Stimulated activated CD4-positive, alpha-beta T cell treated with anti-CD3 and anti-CD28 coated beads, Interleukin-4, amount 100 ng/mL, for 1 hour (primary cell): ENCODE results near the gene KIF20B.
"Not testable (repeated sequence)": the region's sequence is repeated elsewhere in the genome, so short reads cannot be mapped to it uniquely, and the experiment has no call there.

ENCODE experiments used
- DNase-seq: peaks from one replicate; pipeline ENCODE4 v3.0.0-alpha.2; 2020

KIF20B gene

DNA sequence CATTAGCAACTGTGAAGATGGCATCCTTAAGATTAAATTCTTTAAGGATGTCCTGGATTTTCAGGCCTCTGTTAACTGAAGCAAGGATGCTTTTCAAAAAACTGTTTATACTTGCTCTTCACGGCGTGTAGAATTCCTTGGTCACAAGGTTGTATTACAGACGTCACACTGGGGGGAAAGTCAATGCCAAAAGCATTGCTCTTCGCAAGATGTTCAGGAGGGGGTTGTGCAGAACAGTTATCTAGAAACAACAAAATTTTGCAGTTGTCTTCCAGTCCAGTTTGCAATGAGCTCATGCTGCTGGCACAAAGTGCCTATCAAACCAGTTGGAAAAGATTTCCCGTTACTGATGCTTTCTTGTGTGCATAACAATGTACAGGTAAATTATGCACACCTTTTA is 8.2 kb upstream of the KIF20B start:
- no peak for DNase-seq

GRCh38 chr10:89695307-89695706 is 6.1 kb upstream of the KIF20B start:
- DNase-seq: no peak

GRCh38 chr10:89697946-89698345 is 3.4 kb upstream of the KIF20B start:
- no peak for DNase-seq

GRCh38 chr10:89699581-89700064 is 1.8 kb upstream of the KIF20B start:
- no peak for DNase-seq

GRCh38 chr10:89700923-89701241 is 508 bp upstream of the KIF20B start:
- no peak for DNase-seq

DNA sequence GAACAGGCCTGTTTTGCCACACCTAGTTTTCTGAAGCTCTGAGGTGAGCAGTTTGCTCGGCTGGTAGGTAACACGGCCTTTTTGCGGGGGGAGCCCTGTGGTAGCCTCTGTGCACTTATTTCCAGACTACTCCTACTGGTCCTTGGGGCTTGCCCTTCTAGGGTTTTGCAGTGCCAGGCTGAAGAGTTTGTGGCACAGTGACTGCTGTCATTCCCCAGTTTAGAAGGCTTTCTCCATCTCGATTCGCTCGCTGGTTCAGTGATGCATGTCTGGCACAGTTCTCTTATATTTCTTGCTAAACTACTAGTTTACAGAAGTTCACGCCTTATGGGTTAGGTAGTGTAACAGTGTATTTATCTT is 711 bp downstream of the KIF20B start:
- DNase-seq: no peak

DNA sequence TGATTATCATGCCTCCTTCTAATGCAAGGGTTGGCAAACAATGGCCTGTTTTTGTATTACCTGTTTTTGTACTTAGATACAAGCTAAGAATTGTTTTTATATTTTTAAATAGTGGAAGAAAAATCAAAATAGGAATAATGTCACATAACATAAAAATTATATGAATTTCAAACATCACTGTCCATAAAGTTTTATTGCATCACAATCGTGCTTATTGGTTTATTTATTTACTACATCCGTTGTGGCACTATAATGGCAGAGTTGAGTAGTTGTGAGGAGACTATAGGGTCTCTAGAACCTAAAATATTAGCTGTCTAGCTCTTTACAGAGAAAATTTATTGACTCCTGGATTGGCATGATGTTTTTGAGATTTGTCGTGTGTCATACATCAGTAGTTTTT is 4.1 kb downstream of the KIF20B start:
- DNase-seq: no peak

DNA sequence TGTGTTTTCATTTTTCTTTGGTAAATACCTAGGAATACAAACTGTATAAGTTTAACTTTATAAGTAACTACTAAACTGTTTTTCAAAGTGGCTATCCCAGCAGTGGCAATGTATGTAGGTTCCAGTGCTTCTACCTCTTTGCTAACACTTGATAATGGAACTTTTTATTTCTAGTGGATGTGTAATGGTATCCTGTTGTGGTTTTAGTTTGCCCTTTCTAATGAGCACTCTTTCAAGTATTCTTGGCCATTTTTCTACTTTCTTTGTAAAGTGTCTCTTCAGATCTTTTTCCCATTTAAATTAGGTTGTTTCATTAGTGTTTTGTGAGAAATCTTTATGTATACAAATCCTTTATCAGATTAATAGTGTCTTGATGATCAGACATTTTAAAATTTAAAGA is 4.6 kb downstream of the KIF20B start:
- DNase-seq: no peak

GRCh38 chr10:89707372-89707771 is 6.0 kb downstream of the KIF20B start:
- no peak for DNase-seq

- no peak for DNase-seq
Observed at GRCh38 chr10:89710753-89711152, 9.4 kb downstream of the KIF20B start.

GRCh38 chr10:89734616-89735015 is 33.2 kb downstream of the KIF20B start:
- no peak for DNase-seq

DNA sequence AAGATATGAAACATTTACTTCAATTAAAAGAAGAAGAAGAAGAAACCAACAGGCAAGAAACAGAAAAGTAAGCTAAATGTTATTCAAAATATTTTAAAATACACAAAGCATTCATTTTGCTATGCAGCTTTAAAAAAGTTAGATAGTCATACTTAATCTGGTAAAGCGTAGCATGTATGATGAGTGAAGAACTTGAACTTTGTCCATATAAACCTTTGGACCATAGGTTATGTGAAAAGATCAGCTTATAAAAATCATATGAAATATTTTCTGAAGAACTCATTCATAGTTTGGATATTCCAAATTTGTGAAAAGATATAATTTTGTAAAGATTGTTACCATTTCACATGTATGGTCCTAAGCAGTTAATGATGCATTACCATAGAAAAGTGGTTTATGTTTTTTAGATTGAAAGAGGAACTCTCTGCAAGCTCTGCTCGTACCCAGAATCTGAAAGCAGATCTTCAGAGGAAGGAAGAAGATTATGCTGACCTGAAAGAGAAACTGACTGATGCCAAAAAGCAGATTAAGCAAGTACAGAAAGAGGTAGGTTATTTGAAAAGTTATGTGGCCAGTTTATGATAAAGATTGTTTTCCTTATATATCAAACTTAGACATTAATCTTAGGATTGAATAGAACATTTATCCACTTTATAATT is 37.3 kb downstream of the KIF20B start:
- DNase-seq: no peak

DNA sequence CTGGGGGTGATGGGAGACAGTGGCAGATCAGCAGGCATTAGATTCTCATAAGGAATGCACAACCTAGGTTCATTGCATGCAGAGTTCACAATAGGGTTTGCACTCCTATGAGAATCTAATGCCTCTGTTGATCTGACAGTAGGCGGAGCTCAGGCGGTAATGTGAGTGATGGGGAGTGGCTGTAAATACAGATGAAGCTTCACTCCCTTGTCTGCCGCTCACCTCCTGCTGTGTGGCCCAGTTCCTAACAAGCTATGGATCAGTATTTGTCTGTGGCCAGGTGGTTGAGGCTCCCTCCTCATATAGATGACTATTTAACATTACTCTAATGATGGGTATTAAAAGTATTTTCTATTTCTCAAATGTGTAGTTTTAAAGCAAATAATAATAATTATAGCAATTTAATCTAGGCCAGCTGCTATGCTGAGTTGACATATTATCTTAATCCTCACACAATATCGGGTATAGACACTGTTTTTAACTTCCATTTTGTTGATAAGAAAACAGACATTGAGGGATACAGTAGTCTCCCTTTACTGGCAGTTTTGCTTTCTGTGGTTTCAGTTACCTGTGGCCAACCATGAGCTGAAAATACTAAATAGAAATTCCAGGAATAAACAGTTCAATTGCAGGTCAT is 39.9 kb downstream of the KIF20B start:
- no peak for DNase-seq

- DNase-seq: no peak
Observed at GRCh38 chr10:89744026-89744425, 42.6 kb downstream of the KIF20B start.

DNA sequence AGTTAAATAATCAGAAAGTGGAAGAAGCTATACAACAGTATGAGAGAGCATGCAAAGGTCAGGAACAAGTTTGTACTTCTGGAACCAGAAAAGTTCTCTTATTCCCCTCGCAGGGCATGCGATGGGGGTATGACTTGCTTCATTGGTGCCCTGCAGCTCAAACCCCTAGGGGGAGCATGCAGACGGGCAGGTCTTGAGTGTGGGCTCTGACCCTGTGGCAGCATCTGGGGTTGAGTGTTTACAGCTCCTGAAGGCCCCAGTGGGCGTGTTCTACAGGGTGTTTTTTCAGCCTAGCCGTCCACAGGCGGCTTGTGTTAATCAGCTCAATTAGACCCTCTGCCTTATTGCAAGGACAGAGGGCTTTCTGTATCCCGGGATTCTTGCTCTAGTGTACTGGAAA is 44.5 kb downstream of the KIF20B start:
- no peak for DNase-seq

DNA sequence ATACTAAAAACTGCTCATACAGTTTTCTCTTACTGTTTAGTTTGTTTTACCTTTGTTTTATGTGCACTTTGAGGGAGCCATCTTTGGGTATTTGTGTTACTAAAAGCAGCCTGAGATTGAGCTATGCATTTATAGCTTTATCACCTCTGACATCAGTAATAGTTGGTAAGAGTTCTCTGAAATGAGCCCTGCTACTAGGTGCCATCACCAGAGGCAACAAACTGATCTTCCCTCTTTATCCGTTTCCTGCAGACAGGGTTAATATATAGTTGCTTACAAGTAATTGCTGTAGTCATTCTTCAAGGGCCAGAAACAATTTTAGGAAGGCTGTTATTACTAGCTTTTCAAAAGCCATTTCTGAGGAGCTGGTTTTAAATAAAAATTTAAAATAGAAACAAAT is 49.1 kb downstream of the KIF20B start:
- no peak for DNase-seq

GRCh38 chr10:89755374-89755773 is 54.0 kb downstream of the KIF20B start:
- no peak for DNase-seq

GRCh38 chr10:89759531-89759930 is 58.1 kb downstream of the KIF20B start:
- DNase-seq: no peak

DNA sequence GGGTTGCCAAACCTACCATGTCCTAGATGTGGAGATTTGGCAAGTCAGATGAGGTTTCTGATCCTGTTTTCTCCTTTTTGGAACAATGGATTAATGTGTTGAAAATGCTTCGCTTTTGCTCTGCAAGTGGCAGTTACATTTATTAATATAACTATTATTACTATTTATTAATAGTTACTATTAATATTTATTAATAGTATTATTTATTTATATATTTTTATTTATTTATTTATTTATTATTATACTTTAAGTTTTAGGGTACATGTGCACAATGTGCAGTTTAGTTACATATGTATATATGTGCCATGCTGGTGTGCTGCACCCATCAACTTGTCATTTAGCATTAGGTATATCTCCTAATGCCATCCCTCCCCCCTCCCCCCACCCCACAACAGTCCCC is 62.3 kb downstream of the KIF20B start:
- not testable (repeated sequence) for DNase-seq

DNA sequence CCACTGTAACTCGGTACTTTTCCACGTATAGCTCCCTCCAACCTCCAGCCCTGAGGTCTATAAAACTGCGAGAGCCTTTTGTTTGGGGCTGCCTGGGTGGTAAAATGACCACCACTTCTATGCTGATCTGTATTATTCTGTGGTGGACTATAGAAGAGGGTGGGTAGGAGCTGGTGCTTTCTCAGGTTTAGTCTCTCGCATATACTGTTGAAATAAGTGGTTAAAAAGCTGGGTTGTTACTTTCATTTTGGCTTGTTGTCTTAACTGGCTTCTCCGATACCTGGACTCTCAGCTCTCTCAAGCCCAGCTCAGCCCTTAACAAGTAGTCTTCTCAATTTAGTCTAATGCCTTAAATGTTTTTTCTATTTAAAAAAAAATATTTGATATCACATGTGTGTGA is 70.3 kb downstream of the KIF20B start:
- DNase-seq: no peak

DNA sequence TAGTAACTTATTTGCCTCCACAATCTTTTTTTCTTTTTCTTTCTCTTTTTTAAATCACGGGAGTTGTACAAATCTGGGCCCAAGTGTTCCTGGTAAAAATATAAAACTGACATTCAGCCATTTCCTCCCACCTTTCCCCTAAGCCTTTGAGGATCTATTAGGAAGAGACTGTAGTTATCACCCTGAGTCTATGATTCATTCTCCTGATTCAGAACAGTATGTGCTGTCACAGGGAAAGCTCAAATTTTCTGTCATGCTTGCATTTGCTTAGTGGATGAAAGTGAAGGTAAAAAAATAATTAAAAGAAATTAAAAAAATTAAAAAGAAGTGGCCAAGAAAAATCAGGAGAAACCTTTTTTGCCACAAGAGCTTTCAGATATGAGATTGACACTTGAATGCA is 71.7 kb downstream of the KIF20B start:
- DNase-seq: no peak

DNA sequence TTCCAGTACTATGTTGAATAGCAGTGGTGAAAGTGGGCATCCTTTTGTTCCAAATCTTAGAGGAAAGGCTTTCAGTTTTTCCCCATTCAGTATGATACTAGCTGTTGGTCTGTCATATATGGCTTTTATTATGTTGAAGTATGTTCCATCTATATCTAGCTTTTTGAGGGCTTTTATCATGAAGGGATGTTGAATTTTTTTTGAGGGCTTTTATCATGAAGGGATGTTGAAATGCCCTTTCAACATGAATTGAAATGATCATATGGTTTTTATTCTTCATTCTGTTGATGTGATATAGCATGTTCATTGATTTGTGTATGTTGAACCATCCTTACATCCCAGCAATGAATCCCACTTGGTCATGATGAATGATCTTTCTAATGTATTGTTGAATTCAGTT is 75.3 kb downstream of the KIF20B start:
- no peak for DNase-seq

DNA sequence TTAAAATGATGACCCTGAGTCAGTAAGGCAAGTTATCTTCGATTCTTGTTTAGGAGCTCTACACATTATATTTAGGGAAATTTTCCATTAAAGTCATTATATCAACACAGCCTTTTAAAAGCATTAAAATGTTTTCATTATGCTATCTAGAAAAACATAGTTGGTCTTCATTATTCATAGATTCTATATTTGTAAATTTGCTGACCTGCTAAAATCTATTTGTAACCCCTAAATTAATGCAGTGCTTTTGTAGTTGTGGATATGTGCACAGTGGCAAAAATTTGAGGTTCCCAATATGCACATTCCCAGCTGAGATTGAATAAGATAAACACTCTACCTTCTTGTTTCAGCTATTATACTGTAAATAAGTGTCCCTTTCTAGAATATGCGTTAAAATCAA is 81.1 kb downstream of the KIF20B start:
- no peak for DNase-seq

- no peak for DNase-seq
Observed at GRCh38 chr10:89783406-89783805, 82.0 kb downstream of the KIF20B start.

DNA sequence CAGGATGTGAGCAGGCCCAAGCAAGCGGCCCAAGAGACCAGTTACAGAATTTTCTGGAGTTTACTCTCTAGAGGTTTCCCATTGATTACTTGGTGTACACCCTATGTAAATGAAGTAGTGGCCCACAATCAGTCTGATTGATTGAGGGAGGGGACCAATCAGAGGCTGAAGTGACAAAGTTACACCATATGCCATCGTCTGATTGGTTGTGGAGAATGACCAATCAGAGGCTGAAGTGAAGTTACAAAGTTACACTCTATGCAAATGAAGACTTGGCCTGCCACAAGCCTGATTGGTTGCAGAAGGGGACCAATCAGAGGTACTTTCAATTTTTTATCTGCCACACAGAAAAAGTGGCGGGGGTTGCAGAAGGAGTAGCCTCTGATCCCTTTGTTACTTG is 83.7 kb downstream of the KIF20B start:
- no peak for DNase-seq
